CD14-positive monocyte (primary cell): ENCODE results near the gene C14orf39. TPM values are rescaled to one million over a fixed set of nuclear protein-coding genes. Genes with fewer than 3 reads are reported as not detected.
"Not testable (repeated sequence)": the region's sequence is repeated elsewhere in the genome, so short reads cannot be mapped to it uniquely, and the experiment has no call there.

Experiments used
- DNase-seq, 3 donors: peaks; one replicate each; pipeline ENCODE4 v3.0.0-alpha.2; 2011 to 2022
- H2AFZ ChIP-seq: 2 replicates; pipeline ENCODE4 v1.6.0; 2012; ENCODE audit warnings: mild to moderate bottlenecking, low read depth, low read length, inconsistent platforms; ENCODE audit not compliant: insufficient read depth, poor library complexity, severe bottlenecking
- H3K27ac ChIP-seq, 2 donors: 1 replicate in 1 of 2; 2 replicates in 1 of 2; pipeline ENCODE4 v1.5.1; 2012 to 2013; ENCODE audit warnings: low read length in 2 of 2, control low read depth in 1 of 2, inconsistent platforms in 1 of 2, low read depth in 1 of 2, mild to moderate bottlenecking in 1 of 2
- H3K27me3 ChIP-seq, 2 donors: one replicate each; pipeline versions ENCODE4 v1.6.0 to v1.6.1; 2011 to 2013; ENCODE audit warnings: low read length in 2 of 2; ENCODE audit not compliant: control insufficient read depth in 2 of 2, insufficient read depth in 2 of 2
- H3K36me3 ChIP-seq, 2 donors: replicated peaks in 1 of 2; 1 replicate in 1 of 2; 2 replicates in 1 of 2; pipeline versions ENCODE4 v1.5.1 to v1.6.1; 2012 to 2013; ENCODE audit warnings: low read length in 2 of 2, control low read depth in 1 of 2, inconsistent platforms in 1 of 2, mild to moderate bottlenecking in 1 of 2; ENCODE audit not compliant: insufficient read depth in 2 of 2, control insufficient read depth in 1 of 2
- H3K4me1 ChIP-seq, 2 donors: 1 replicate in 1 of 2; 2 replicates in 1 of 2; pipeline versions ENCODE4 v1.5.1 to v1.6.1; 2012 to 2013; ENCODE audit warnings: low read length in 2 of 2, control low read depth in 1 of 2, inconsistent platforms in 1 of 2, mild to moderate bottlenecking in 1 of 2, moderate library complexity in 1 of 2; ENCODE audit not compliant: insufficient read depth in 2 of 2, control insufficient read depth in 1 of 2
- H3K4me2 ChIP-seq: replicated peaks from 2 replicates; pipeline ENCODE3; 2012; ENCODE audit warnings: low read length, moderate library complexity, mild to moderate bottlenecking; ENCODE audit not compliant: poor library complexity, severe bottlenecking; ENCODE audit errors: extremely low read depth
- H3K4me3 ChIP-seq, 3 experiments: fragments of 200-600 bp in 1 of 3; sonication (generic) in 1 of 3; replicated peaks in 1 of 3; 1 replicate in 2 of 3; 2 replicates in 1 of 3; pipeline ENCODE4 v1.5.1; 2011 to 2013; ENCODE audit warnings: low read length in 3 of 3, mild to moderate bottlenecking in 3 of 3, control low read depth in 2 of 3, low read depth in 2 of 3, inconsistent platforms in 1 of 3, moderate library complexity in 1 of 3
- H3K79me2 ChIP-seq: 2 replicates; pipeline ENCODE4 v1.6.0; 2012; ENCODE audit warnings: mild to moderate bottlenecking, control low read depth, inconsistent platforms, low read length, moderate library complexity; ENCODE audit not compliant: insufficient read depth
- H3K9ac ChIP-seq: 2 replicates; pipeline ENCODE4 v1.6.0; 2017; ENCODE audit warnings: low read length, mild to moderate bottlenecking; ENCODE audit not compliant: insufficient read depth, poor library complexity, severe bottlenecking
- H3K9me3 ChIP-seq, 2 donors: replicated peaks in 1 of 2; 1 replicate in 1 of 2; 2 replicates in 1 of 2; pipeline versions ENCODE4 v1.5.1 to v1.6.1; 2012 to 2013; ENCODE audit warnings: low read length in 2 of 2, control low read depth in 1 of 2; ENCODE audit not compliant: control insufficient read depth in 1 of 2, insufficient read depth in 1 of 2
- H4K20me1 ChIP-seq: 2 replicates; pipeline ENCODE4 v1.6.0; 2012; ENCODE audit warnings: mild to moderate bottlenecking, low read length, control low read depth, moderate library complexity; ENCODE audit not compliant: insufficient read depth
- H3K27ac Mint-ChIP-seq, 7 donors: one replicate each; pipeline ENCODE4 v1.8.0; 2020; ENCODE audit warnings: mild to moderate bottlenecking in 7 of 7, mixed read lengths in 7 of 7, moderate library complexity in 6 of 7, inconsistent platforms in 2 of 7
- H3K27me3 Mint-ChIP-seq, 3 donors: one replicate each; pipeline ENCODE4 v1.8.0; 2021 to 2022; ENCODE audit warnings: low read depth in 3 of 3, mild to moderate bottlenecking in 3 of 3, mixed read lengths in 3 of 3, moderate library complexity in 3 of 3, inconsistent platforms in 1 of 3
- H3K36me3 Mint-ChIP-seq, 2 donors: one replicate each; pipeline ENCODE4 v1.8.0; 2020; ENCODE audit warnings: mixed read lengths in 2 of 2, inconsistent platforms in 1 of 2, mild to moderate bottlenecking in 1 of 2
- H3K4me1 Mint-ChIP-seq: one replicate; pipeline ENCODE4 v1.8.0; 2020; ENCODE audit warnings: mild to moderate bottlenecking, mixed read lengths
- H3K4me3 Mint-ChIP-seq, 2 donors: one replicate each; pipeline ENCODE4 v1.8.0; 2020; ENCODE audit warnings: mild to moderate bottlenecking in 2 of 2, mixed read lengths in 2 of 2, moderate library complexity in 1 of 2
- H3K9me3 Mint-ChIP-seq, 7 donors: one replicate each; pipeline ENCODE4 v1.8.0; 2020 to 2022; ENCODE audit warnings: mixed read lengths in 7 of 7, mild to moderate bottlenecking in 6 of 7, moderate library complexity in 6 of 7, inconsistent platforms in 2 of 7
- CTCF ChIP-seq: fragments of 200-600 bp; IDR thresholded peaks from one replicate; pipeline ENCODE4 v1.8.0; 2022; ENCODE audit warnings: antibody characterized with exemption, mild to moderate bottlenecking
- WGBS: methylation state at CpG from one replicate; pipeline ENCODE4 v1.1.5; 2013; ENCODE audit warnings: missing lambda C conversion rate; ENCODE audit not compliant: insufficient coverage; 5-methylcytosine and 5-hydroxymethylcytosine counted together
- intact Hi-C, 2 donors: fragments of 100-400 bp; cut with micrococcal nuclease; formaldehyde crosslinking; loops; one replicate each; pipeline versions ENCODE4 v1.15.0 to v1.15.1; 2023
- polyA plus RNA-seq, 3 donors: library from polyadenylated mRNA; depleted of rRNA in 1 of 3; unstranded in 2 of 3; stranded (reverse) in 1 of 3; fragments of 300-500 nt in 2 of 3; fragments of >200 nt in 1 of 3; fragmentation: Illumina TruSeq in 2 of 3; gene quantifications; 1 replicate in 2 of 3; 2 replicates in 1 of 3; pipeline ENCODE4 v1.2.3, GENCODE V29; 2012 to 2021

Gene C14orf39
- polyA plus RNA-seq, 3 donors, result not detected

GRCh38 chr14:60420050-60420449 is 65.8 kb downstream of the C14orf39 start:
- Histone ChIP-seq H3K4me1 (no peaks in the 10 kb centered on the region), H3K9ac (no peak overlapping the region), H3K27me3 (no peaks in the 10 kb centered on the region), H2AFZ (no peak overlapping the region), H4K20me1 (no peaks in the 10 kb centered on the region), H3K4me2 (no peak overlapping the region), H3K36me3 (no peaks in the 10 kb centered on the region), H3K9me3 (no peaks in the 10 kb centered on the region), H3K27ac (no peak overlapping the region), H3K4me3 (no peak overlapping the region), H3K79me2 (no peaks in the 10 kb centered on the region)
- H3K36me3 Mint-ChIP-seq, result no peaks in the 10 kb centered on the region
- H3K4me3 Mint-ChIP-seq, result no peak overlapping the region
- WGBS, result 88% methylated on average over 3 of the region's 5 CpGs
- intact Hi-C loops, result no loop called here
- H3K27me3 Mint-ChIP-seq, result peaks cover 0 to 4% (median 3%) of the 10 kb centered on the region in 3 donors
- H3K4me1 Mint-ChIP-seq, result no peaks in the 10 kb centered on the region
- TF ChIP-seq CTCF, result no peak
- peaks cover 3 to 8% (median 6%) of the 10 kb centered on the region in 7 donors for H3K9me3 Mint-ChIP-seq
- H3K27ac Mint-ChIP-seq, result no peak overlapping the region
- no peak for DNase-seq

- H3K4me3 Mint-ChIP-seq, DNase-seq, H3K27me3 Mint-ChIP-seq, H3K4me3 ChIP-seq, H3K9me3 ChIP-seq, H4K20me1 ChIP-seq, H3K27ac Mint-ChIP-seq, H3K36me3 Mint-ChIP-seq, H3K27me3 ChIP-seq, H3K4me1 Mint-ChIP-seq, H3K4me1 ChIP-seq, H3K79me2 ChIP-seq, H3K4me2 ChIP-seq, H3K36me3 ChIP-seq, intact Hi-C loops, H3K9me3 Mint-ChIP-seq, H3K9ac ChIP-seq, H2AFZ ChIP-seq, H3K27ac ChIP-seq: not testable (repeated sequence)
- WGBS, result 94% methylated on average over 22 of the region's 22 CpGs
Observed at GRCh38 chr14:60397550-60397949, 88.3 kb downstream of the C14orf39 start.
